Osteocyte (in vitro differentiated cells): ENCODE data around the gene ENPEP. TPM values are rescaled to one million over a fixed set of nuclear protein-coding genes. Genes with fewer than 3 reads are reported as not detected.

ENCODE experiments used
- DNase-seq: peaks from one replicate; pipeline ENCODE4 v3.0.0; 2021; ENCODE audit warnings: mixed read lengths; ENCODE audit not compliant: unreplicated experiment; ENCODE audit errors: extremely low spot score
- H3K27ac Mint-ChIP-seq: one replicate; pipeline ENCODE4 v1.8.0; 2021; ENCODE audit warnings: mild to moderate bottlenecking, mixed read lengths; ENCODE audit not compliant: unreplicated experiment
- H3K27me3 Mint-ChIP-seq: one replicate; pipeline ENCODE4 v1.8.0; 2021; ENCODE audit warnings: mixed read lengths; ENCODE audit not compliant: unreplicated experiment
- H3K36me3 Mint-ChIP-seq: one replicate; pipeline ENCODE4 v1.8.0; 2021; ENCODE audit warnings: mixed read lengths; ENCODE audit not compliant: unreplicated experiment
- H3K4me1 Mint-ChIP-seq: one replicate; pipeline ENCODE4 v1.8.0; 2021; ENCODE audit warnings: mixed read lengths; ENCODE audit not compliant: unreplicated experiment
- H3K4me3 Mint-ChIP-seq: one replicate; pipeline ENCODE4 v1.8.0; 2021; ENCODE audit warnings: mild to moderate bottlenecking, moderate library complexity, mixed read lengths; ENCODE audit not compliant: unreplicated experiment
- H3K9me3 Mint-ChIP-seq: one replicate; pipeline ENCODE4 v1.8.0; 2021; ENCODE audit warnings: mixed read lengths; ENCODE audit not compliant: unreplicated experiment
- CTCF ChIP-seq: fragments of 200-600 bp; sonication (generic); IDR thresholded peaks from 2 replicates; pipeline ENCODE4 v1.5.0; 2021; ENCODE audit warnings: antibody characterized with exemption, mild to moderate bottlenecking, moderate library complexity
- total RNA-seq: library from RNA; stranded (reverse); gene quantifications from 2 replicates; pipeline ENCODE4 v1.2.1, GENCODE V29; 2021

The ENPEP gene
- total RNA-seq, 1 donor from 2014 or later = 0.94 TPM

- Mint-ChIP-seq H3K36me3 (no peaks in the 10 kb centered on the region), H3K9me3 (peaks cover 17% of the 10 kb centered on the region), H3K27me3 (peaks cover 7% of the 10 kb centered on the region), H3K4me1 (peaks cover 13% of the 10 kb centered on the region), H3K4me3 (no peak overlapping the region), H3K27ac (peak overlapping the region; percentile 24)
- TF ChIP-seq CTCF = no peak
- DNase-seq = no peak
Observed at GRCh38 chr4:110533590-110533910, 57.6 kb downstream of the ENPEP start.

GRCh38 chr4:110533940-110534339, 58.0 kb downstream of the ENPEP start:
- no peak for TF ChIP-seq CTCF
- H3K4me3 Mint-ChIP-seq = no peak overlapping the region
- no peak for DNase-seq
- peaks cover 13% of the 10 kb centered on the region for H3K4me1 Mint-ChIP-seq
- H3K9me3 Mint-ChIP-seq = peaks cover 20% of the 10 kb centered on the region
- peaks cover 4% of the 10 kb centered on the region for H3K27me3 Mint-ChIP-seq
- peak overlapping the region; percentile 24 for H3K27ac Mint-ChIP-seq
- H3K36me3 Mint-ChIP-seq = no peaks in the 10 kb centered on the region

- H3K27me3 Mint-ChIP-seq = peaks cover 13% of the 10 kb centered on the region
- peaks cover 14% of the 10 kb centered on the region for H3K9me3 Mint-ChIP-seq
- H3K36me3 Mint-ChIP-seq = no peaks in the 10 kb centered on the region
- H3K4me1 Mint-ChIP-seq = no peaks in the 10 kb centered on the region
- no peak for DNase-seq
- no peak for TF ChIP-seq CTCF
- H3K4me3 Mint-ChIP-seq = no peak overlapping the region
- no peak overlapping the region for H3K27ac Mint-ChIP-seq
Observed at GRCh38 chr4:110540581-110540980, 64.6 kb downstream of the ENPEP start.

- Mint-ChIP-seq H3K9me3 (peaks cover 14% of the 10 kb centered on the region), H3K27ac (no peak overlapping the region), H3K36me3 (no peaks in the 10 kb centered on the region), H3K4me1 (no peaks in the 10 kb centered on the region), H3K4me3 (no peak overlapping the region), H3K27me3 (peaks cover 13% of the 10 kb centered on the region)
- no peak for TF ChIP-seq CTCF
- no peak for DNase-seq
Observed at GRCh38 chr4:110540982-110541451, 65.1 kb downstream of the ENPEP start.

- TF ChIP-seq CTCF = no peak
- Mint-ChIP-seq H3K27ac (no peak overlapping the region), H3K4me3 (no peak overlapping the region), H3K4me1 (no peaks in the 10 kb centered on the region), H3K36me3 (no peaks in the 10 kb centered on the region), H3K9me3 (peaks cover 3% of the 10 kb centered on the region), H3K27me3 (peaks cover 21% of the 10 kb centered on the region)
- no peak for DNase-seq
Observed at GRCh38 chr4:110543577-110543976, 67.6 kb downstream of the ENPEP start.
